ENCODE results near the gene EVX2.

EVX2 gene

GRCh38 chr2:176081837-176082524, 1.8 kb downstream of the EVX2 start:
- DNase-seq = no peak

GRCh38 chr2:176081376-176081836, 2.4 kb downstream of the EVX2 start:
- no peak for DNase-seq

- DNase-seq = no peak
Measured at GRCh38 chr2:176080540-176081375, 3.0 kb downstream of the EVX2 start.

GRCh38 chr2:176079831-176080539, 3.8 kb downstream of the EVX2 start:
- DNase-seq = no peak

- DNase-seq = no peak
Measured at GRCh38 chr2:176079285-176079830, 4.4 kb downstream of the EVX2 start.

- no peak for DNase-seq
Measured at GRCh38 chr2:176078541-176079284, 5.0 kb downstream of the EVX2 start.

GRCh38 chr2:176076796-176077195, 7.0 kb downstream of the EVX2 start:
- no peak for DNase-seq

GRCh38 chr2:176076063-176076462, 7.7 kb downstream of the EVX2 start:
- no peak for DNase-seq

GRCh38 chr2:176075481-176075880, 8.3 kb downstream of the EVX2 start:
- no peak for DNase-seq

- DNase-seq = no peak
Measured at GRCh38 chr2:176074919-176075425, 8.8 kb downstream of the EVX2 start.

GRCh38 chr2:176072951-176073904, 10.5 kb downstream of the EVX2 start:
- DNase-seq = no peak

- no peak for DNase-seq
Measured at GRCh38 chr2:176072292-176072669, 11.5 kb downstream of the EVX2 start.

- no peak for DNase-seq
Measured at GRCh38 chr2:176071330-176072291, 12.2 kb downstream of the EVX2 start.

GRCh38 chr2:176068419-176068832, 15.3 kb downstream of the EVX2 start:
- DNase-seq = no peak

- DNase-seq = no peak
Measured at GRCh38 chr2:176067589-176068418, 16.0 kb downstream of the EVX2 start.

GRCh38 chr2:176066645-176067588, 16.8 kb downstream of the EVX2 start:
- DNase-seq = no peak

GRCh38 chr2:176063958-176064357, 19.8 kb downstream of the EVX2 start:
- DNase-seq = no peak

GRCh38 chr2:176056406-176056805, 27.4 kb downstream of the EVX2 start:
- DNase-seq = no peak
